Fibroblast of skin of left quadriceps (primary cell): ENCODE data around the gene LAP3.
"Not testable (repeated sequence)": the region's sequence is repeated elsewhere in the genome, so short reads cannot be mapped to it uniquely, and the experiment has no call there.

Experiments
- DNase-seq, 2 experiments: peaks; one replicate each; pipeline ENCODE4 v3.0.0-alpha.2; 2013; ENCODE audit warnings: low read depth in 2 of 2

Gene LAP3

GRCh38 chr4:17561195-17561909 is 15.6 kb upstream of the LAP3 start:
- DNase-seq = peak; percentile 36 to 41

- DNase-seq = no peak
Measured at GRCh38 chr4:17562157-17562556, 14.8 kb upstream of the LAP3 start.

DNA sequence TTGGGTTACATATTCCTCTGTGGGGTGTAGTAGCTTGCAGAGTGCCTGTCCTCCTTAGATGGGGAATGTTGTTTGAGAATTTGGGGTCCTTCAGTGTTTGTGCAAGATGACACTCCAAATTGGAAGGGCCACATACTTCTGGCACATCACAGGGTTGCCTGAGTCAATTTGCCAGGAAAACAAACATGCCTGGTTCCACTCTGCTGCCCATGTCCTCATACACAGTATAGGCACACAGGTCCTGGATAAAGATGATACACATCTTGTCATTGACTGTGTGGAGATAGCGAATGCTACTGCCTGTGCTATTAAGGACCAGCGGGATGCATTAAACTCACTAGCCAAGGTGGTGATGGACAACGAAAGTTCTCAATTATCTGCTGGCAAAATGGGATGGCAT is 11.2 kb upstream of the LAP3 start:
- DNase-seq = no peak

DNA sequence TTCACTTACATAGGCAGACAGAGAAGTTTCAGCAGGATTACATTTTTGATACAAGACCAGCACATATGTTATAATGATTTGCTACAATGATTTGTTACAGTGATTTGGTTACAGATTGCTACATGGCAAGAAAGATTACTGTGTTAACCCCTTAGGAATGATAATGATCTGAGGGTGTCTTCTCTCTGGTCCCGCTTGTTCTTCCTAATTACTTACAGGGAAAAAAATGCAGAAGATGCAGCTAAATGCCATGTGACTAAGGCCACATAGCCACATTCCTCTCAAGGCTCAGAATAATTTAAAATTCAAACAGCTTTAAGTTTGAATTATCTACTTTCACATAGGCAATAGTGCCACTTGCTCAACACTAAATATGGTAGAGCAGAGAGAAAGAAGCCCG is 9.7 kb upstream of the LAP3 start:
- DNase-seq = peak; percentile 65 to 76

DNA sequence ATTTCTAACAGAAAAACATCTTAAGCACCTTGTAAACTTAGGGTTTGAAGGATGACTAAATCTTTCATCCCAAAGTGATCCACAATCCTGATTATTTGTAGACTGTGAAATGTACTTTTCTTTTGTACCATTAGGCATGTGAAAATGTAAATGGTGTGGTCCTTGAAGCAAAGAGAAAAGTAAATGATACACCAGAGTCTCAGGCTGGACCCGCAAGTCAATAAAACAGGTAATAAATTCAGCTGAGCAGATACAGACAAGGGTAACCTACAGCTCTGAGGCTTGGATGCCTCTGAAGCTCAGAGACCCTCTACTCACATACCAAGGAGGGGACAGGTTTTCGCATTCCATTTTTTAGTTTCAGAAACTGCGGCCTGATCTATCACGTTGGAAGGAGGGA is 2.8 kb upstream of the LAP3 start:
- DNase-seq = no peak

DNA sequence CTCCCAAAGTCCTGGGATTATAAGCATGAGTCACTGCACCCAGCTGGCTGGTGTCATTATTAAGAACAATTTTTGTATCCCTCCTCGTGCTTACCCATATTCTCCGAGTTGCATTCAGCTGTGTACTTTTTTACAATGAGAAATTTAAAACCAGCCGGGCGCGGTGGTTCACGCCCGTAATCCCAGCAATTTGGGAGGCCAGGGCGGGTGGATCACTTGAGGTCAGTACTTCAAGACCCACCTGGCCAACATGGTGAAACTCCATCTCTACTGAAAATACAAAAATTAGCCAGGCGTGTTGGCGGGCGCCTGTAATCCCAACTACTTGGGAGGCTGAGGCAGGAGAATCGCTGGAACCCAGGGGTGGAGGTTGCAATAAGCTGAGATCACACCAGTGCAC is 1.8 kb upstream of the LAP3 start:
- DNase-seq = not testable (repeated sequence)

GRCh38 chr4:17577665-17578481 is 875 bp downstream of the LAP3 start:
- no peak for DNase-seq

- DNase-seq = no peak
Measured at GRCh38 chr4:17578482-17578891, 1.5 kb downstream of the LAP3 start.

GRCh38 chr4:17580969-17581368 is 4.0 kb downstream of the LAP3 start:
- DNase-seq = no peak

DNA sequence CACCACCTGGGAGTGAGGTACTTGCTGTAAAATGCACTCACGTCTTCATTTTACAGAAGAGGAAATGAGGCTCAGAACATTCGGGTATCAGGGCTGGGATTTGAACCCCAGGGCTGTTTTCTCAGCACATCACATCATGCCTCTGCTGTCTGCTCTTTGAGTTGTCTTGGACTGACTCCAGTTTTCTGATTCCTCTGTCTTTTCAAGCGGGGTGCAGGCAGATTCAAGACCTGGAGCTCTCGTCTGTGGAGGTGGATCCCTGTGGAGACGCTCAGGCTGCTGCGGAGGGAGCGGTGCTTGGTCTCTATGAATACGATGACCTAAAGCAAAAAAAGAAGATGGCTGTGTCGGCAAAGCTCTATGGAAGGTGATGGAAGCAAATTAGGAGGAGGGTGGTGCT is 6.3 kb downstream of the LAP3 start:
- no peak for DNase-seq

- DNase-seq = no peak
Measured at GRCh38 chr4:17583941-17584340, 6.9 kb downstream of the LAP3 start.

DNA sequence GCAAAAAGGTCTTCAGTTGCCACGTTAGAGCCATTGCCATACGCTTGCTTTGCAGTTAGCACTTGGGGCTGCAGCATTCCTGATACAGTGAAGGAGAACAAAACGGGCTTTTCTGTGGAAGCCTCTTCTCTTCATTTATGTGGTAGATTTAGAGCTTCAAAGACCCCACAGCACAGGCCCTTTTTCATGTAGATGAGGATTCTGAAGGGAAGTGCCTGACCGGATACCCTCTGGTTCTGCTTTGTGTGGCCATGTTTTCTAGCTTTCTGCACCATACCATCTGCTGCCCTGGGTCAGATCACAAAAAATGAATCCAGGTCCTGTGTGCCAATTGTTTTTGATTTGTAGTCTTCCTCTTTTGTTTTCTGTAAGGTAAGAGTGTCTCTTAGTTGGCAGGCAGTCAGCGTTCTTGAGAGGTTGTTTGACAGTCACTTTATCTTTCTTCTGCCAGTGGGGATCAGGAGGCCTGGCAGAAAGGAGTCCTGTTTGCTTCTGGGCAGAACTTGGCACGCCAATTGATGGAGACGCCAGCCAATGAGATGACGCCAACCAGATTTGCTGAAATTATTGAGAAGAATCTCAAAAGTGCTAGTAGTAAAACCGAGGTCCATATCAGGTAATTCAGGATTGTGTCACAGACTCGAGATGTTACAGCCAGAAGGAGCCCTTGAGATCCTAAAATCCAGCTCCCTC is 7.7 kb downstream of the LAP3 start:
- no peak for DNase-seq

DNA sequence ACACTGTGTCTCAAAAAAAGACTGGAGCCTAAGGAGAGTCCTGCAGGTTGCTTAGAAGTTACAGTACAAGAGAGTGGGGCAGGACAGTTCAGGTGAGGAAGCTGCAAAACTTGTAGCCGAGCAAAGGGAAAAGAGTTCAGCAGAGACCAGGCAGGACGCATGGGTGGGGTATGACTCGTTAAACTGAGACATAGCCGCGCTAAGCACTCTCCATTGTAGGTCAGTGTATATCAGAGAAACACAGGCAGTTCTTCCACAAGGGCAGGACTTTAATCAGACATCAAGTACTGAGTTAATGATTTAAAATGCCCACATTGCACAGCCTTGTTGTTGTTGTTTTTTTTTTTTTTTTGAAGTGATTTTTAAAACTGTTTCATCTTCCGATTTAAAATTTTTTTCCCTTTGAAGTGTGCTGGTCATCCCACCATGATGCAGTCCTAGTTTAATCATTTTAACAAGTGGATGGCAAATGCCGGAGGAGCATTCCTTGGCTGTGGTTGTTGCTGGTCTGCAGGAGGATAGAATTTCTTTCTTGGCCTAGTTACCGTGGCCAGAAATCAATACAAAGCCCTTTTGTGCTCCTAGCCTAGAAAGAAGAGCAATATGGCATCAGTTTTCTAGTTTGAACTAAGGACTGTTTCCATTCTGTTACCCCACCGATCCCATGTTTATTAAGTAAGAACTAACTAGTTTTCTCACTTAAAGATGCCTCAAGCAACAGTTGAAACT is 10.3 kb downstream of the LAP3 start:
- no peak for DNase-seq

- no peak for DNase-seq
Measured at GRCh38 chr4:17589355-17589754, 12.4 kb downstream of the LAP3 start.

GRCh38 chr4:17595471-17596005 is 18.5 kb downstream of the LAP3 start:
- no peak for DNase-seq

GRCh38 chr4:17597517-17597916 is 20.5 kb downstream of the LAP3 start:
- DNase-seq = no peak

- DNase-seq = no peak
Measured at GRCh38 chr4:17599826-17600225, 22.8 kb downstream of the LAP3 start.

DNA sequence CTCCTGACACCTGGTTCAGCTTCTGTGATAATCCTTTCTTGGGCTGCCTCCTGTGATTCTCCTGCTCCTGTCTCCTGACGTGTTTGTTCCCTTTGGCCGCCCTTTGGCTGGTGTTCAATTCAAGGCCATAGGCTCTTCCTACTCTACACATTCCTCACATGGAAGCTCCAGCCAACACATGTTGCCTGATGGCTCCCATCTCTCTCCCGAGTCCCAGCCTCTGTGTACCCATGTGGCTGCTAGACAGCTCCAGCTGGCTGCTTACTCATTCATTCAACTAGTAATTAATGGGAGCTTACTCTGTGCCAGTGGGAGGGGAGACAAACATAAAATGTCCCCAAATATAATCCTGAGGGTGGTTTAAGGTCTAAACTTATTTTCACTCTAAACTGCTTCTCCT is 28.2 kb downstream of the LAP3 start:
- DNase-seq = no peak

DNA sequence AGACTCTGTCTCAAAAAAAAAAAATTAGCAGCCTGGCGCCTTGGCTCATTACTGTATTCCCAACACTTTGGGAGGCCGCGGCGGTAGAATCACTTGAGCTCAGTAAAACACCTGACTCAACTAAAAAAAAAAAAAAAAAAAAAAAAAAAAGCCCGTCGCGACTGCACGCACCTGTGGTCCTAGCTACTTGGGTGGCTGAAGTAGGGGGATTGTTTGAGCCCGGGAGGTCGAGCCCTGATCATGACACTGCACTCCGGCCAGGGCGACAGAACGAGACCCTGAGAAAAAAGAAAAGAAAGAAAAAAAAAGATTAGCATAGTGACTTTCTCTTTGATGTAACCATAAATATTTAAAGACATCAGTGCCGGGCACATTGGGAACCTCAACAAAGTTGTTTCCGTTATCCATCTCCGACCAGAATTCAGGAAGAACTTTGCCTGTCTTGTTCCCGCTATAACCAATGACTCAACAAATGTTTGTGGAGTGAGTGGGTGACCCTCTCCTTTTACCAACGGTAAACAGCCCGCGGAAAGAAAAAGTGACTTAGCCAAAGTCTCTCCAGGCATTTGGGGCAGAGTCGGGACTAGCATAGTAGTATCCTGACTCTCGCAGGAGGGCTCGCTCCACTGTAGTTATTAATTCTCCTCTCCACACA is 36.9 kb downstream of the LAP3 start:
- DNase-seq = peak in 1 of 2 experiments; percentile 30

DNA sequence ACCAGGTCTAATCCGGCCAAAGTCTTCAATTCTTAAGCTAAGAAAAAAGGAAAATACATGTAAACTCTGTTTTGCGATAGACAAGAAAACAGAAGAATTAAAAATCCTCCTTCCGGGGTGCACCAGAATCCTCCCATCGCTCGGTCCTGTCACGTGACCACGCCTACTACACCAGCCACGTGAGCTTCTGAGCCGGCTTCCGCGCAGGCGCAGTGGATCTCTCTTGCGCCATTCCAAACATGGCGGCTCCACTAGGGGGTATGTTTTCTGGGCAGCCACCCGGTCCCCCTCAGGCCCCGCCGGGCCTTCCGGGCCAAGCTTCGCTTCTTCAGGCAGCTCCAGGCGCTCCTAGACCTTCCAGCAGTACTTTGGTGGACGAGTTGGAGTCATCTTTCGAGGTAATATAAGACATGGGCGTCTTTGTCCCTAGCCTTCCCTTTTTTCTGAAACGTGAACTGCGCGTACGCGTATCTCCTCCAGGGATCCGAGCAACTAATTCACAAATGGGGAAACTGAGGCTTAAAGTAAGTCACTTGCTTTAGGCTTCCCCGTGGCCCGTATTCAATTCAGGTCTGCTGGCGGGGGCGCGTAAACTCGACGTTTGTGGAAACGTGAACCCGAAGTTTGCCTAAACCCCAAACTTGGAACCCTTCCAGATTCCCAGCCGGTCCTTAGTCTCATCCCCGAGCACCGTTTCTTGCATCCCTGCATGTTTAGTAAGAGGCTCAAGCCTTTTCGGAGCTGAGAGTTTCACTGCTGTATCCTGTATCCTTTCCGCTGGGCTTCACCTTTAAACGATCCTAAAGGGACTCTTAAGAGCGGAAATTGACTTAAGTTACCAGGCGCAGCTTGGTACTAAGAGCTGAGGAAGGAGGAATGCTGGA is 37.7 kb downstream of the LAP3 start, which contains the start of gene MED28:
Gene MED28 (plus strand): TSS at position 226 of the 884 bp plus-strand sequence. CDS start 14 bp downstream, at position 240.
- DNase-seq = peak; percentile 91
